Activated naive CD8-positive, alpha-beta T cell treated with anti-CD3 and anti-CD28 coated beads for 36 hours (primary cell): ENCODE results near the gene CFAP99. TPM values are rescaled to one million over a fixed set of nuclear protein-coding genes. Genes with fewer than 3 reads are reported as not detected.
A peak's percentile ranks its signal among the peaks of the same experiment; 100 is the strongest.
"Not testable (repeated sequence)": the region's sequence is repeated elsewhere in the genome, so short reads cannot be mapped to it uniquely, and the experiment has no call there.

Experiments
- DNase-seq: peaks from one replicate; pipeline ENCODE4 v3.0.0; 2021
- H3K27ac Mint-ChIP-seq: one replicate; pipeline ENCODE4 v1.8.0; 2022; ENCODE audit warnings: mild to moderate bottlenecking, moderate library complexity, mixed read lengths
- H3K27me3 Mint-ChIP-seq: one replicate; pipeline ENCODE4 v1.8.0; 2022; ENCODE audit warnings: mild to moderate bottlenecking, mixed read lengths
- H3K36me3 Mint-ChIP-seq: one replicate; pipeline ENCODE4 v1.8.0; 2021; ENCODE audit warnings: mild to moderate bottlenecking, mixed read lengths
- H3K4me1 Mint-ChIP-seq: one replicate; pipeline ENCODE4 v1.8.0; 2021; ENCODE audit warnings: mixed read lengths
- H3K4me3 Mint-ChIP-seq: one replicate; pipeline ENCODE4 v1.8.0; 2022; ENCODE audit warnings: mild to moderate bottlenecking, moderate library complexity, mixed read lengths
- H3K9me3 Mint-ChIP-seq: one replicate; pipeline ENCODE4 v1.8.0; 2022; ENCODE audit warnings: mixed read lengths
- total RNA-seq, 2 experiments: library from RNA; stranded (reverse); gene quantifications; one replicate each; pipeline ENCODE4 v1.2.3, GENCODE V29; 2021

CFAP99 gene
- total RNA-seq, 2 experiments from 2014 or later = not detected

DNA sequence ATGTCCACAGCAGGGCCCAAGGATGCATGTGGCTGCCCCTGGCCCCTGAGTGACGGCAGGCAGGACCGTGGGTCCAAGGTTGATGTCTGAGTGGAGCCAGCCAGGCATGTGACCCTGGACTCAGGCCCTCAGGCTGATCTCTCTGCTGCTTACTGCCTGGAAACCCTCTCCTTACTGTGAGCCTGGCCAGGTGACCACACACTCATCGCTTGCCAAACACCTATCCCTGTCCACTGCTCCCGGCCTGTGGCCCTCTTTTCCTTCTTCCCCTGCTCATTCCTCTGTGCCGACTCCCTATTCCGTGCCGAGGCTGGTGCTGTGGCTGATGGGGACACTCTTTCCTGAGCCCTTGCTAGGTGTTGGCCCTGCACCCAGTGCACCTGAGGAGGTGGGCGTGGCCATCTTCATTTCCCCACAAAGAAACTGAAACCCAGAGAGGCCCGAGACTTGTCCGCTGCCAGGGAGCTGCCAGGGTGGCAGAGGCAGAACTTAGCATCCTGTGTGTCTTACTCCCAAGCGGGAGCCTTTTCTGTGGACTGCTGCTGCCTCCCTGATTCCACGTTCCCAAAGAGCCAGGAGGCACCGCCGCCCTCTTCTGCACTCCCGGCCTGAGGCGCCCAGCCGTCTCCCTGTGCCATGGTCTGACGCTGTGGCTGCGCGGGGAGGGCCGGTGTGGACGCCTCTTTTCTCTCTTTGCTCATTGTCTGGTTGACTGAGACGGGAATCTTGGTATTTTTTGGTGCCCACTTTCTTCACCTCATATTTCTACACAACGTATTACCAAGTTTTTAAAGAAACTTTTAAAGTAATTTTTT, 38.9 kb downstream of the CFAP99 start:
- no peak overlapping the region for H3K27ac Mint-ChIP-seq
- H3K27me3 Mint-ChIP-seq = peaks cover 8% of the 10 kb centered on the region
- no peaks in the 10 kb centered on the region for H3K36me3 Mint-ChIP-seq
- H3K4me3 Mint-ChIP-seq = no peak overlapping the region
- DNase-seq = no peak
- peaks cover 2% of the 10 kb centered on the region for H3K4me1 Mint-ChIP-seq
- H3K9me3 Mint-ChIP-seq = no peaks in the 10 kb centered on the region

DNA sequence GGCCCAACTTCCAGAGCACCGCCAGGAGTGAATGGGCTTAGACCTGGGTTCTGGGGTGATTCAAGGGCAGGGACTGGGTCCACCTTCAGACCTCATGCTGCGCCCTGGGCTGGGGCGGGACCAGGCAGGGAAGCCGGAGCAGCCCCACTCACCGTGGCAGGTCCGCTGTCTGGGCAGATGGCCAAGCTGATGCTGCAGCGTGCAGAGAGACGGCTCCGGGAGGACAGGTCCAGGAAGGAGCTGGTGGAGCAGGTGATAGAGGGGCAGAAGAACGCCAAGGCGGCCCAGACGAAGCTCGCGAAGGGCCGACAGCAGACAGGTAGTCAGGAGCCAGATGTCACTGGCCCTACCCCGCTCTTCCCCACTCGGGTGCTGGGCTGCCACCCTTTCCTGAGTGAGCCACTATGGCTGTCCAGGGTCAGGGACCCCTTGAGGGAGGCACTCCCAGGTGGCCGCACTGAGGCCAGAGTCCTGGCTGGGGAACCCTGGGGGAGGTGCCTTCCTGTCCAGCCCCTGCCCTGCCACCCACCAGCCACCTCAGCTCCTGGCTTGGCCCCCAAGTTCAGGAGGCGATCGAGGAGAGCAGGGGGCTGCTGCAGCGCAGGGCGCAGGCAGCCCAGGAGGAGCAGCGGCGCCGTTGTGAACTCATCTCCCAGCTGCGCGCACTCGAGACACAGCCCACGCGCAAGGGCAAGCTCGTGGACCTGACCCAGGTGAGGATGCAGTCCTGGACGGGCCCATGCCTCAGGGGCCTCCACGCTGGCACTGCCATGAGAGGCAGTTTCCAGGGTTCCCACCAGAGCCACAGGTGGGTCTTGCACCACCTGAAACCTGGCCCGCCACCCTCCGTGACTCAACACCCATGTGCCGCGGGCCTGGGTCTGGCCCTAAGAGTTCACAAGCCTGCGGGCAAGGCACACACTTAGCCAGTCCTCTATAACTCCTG, 40.1 kb downstream of the CFAP99 start:
- H3K36me3 Mint-ChIP-seq = no peaks in the 10 kb centered on the region
- H3K27me3 Mint-ChIP-seq = peaks cover 8% of the 10 kb centered on the region
- no peak overlapping the region for H3K27ac Mint-ChIP-seq
- H3K4me1 Mint-ChIP-seq = peaks cover 5% of the 10 kb centered on the region
- no peaks in the 10 kb centered on the region for H3K9me3 Mint-ChIP-seq
- H3K4me3 Mint-ChIP-seq = no peak overlapping the region
- no peak for DNase-seq

DNA sequence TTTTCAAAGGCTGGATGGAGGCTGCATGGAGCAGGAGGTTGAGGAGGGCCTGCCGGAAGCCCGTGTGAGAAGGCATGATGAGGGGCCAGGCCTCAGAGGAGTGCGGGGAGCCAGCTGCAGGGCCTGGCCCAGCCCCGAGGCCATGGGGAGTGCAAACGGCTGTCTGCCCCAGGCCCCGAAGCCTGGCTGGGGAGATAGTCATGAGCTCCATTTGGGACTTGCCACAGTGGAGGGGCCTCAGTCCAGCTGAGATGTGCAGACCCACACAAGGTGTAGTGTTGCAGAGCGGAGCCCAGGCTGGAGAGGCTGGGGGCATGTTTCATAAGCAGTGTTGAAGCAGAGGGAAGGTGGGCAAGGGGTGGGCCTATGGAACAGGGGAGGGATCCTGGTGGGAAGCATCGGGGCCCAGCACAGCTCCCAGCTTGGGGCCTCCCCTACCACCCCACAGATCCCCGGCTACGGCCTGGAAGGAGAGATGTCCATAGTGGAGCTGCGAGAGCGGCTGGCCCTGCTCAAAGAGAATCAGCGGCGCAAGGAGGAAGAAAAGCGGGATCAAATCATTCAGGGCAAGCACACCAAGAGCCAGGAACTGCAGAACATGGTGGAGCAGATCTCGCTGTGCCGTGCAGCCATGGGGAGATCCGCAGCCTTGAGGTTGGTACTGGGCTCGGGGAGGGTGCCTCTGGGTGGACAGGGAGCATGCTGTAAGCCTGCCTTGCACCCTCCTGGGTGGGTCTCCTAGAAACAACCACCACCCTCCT, 41.0 kb downstream of the CFAP99 start:
- H3K36me3 Mint-ChIP-seq = no peaks in the 10 kb centered on the region
- DNase-seq = no peak

DNA sequence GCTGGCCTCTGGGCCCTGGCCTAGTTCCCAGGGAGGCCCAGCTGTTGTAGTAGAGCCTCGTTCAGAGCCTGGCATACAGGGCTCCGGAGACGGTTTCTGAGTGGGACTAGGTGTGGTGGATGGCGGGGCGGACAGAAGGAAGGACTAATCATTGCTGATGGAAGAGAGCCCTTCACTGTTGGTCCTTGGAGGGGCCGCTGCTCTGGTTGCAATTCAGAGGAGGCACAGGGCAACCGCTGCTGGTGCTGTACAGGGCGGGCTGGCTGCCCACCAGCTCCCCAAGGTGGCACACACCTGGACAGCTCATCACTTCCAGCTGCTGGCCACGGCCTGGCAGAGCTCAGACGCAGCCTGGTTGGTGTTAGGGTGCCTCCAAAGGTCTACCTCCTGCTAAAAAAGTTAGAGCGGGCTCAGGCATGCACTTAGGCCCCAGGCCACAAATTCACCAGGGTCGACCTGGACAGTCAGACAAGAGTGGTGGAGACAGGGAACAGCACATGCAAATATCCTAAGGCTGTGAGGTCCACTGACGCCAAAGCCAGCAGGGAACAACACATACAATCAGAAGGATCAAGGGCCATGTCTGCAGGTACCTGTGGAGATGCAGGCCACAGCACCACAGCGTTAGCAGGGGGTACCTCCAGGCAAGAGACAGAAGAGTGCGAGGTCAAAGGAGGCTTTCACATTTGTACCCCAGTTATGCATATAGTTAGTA, 42.6 kb downstream of the CFAP99 start:
- H3K27ac Mint-ChIP-seq = no peak overlapping the region

More for the DNA sequence above, 41.0 kb downstream of the CFAP99 start:
- Mint-ChIP-seq H3K4me1 (peaks cover 5% of the 10 kb centered on the region), H3K4me3 (no peak overlapping the region), H3K9me3 (no peaks in the 10 kb centered on the region), H3K27me3 (peaks cover 8% of the 10 kb centered on the region), H3K27ac (no peak overlapping the region)

DNA sequence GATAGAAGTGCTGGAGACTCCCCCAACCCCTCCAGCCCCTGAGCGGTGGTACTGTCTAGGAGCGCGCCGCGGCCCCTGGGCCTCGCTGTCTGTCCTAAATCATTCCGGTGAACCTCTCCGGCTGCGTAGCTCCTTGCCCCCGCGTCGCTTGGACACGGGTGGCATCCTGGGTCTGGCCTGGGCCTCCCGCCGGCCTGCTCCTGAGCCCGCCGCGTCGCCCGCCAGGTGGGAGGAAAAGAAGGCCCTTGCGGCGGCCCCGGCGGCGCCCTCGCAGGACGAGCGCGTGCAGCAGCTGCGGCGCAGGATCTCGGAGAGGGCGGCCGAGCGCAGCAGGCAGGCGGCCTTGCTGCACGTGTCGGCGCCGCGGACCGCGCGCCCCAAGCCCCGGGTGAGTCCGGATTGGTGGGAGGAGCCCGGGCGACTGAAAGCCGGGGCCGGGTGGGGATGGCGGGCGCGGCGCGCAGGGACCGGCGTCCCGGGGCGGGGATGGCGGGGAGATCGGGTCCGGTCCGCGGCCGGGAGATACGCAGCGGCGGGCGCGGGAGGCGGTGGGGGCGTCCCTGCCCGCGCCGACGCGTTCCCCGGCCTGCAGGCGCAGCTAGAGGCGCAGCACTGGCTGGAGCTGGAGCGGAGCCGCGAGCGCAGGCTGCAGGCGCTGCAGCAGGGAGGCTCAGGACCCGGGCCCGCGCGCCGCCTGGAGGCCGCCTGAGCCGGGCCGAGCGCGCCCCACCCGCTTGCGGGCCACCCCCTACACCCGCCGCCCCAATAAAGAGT, 43.6 kb downstream of the CFAP99 start:
- Mint-ChIP-seq H3K4me3 (peak overlapping the region; percentile 71), H3K9me3 (no peaks in the 10 kb centered on the region), H3K4me1 (peaks cover 5% of the 10 kb centered on the region), H3K27me3 (peaks cover 8% of the 10 kb centered on the region), H3K27ac (peak overlapping the region; percentile 49), H3K36me3 (peaks cover 3% of the 10 kb centered on the region)
- peak; percentile 80 for DNase-seq

More for the DNA sequence above, 42.6 kb downstream of the CFAP99 start:
- DNase-seq = no peak
- H3K4me3 Mint-ChIP-seq = peak overlapping the region; percentile 71
- H3K9me3 Mint-ChIP-seq = no peaks in the 10 kb centered on the region
- H3K27me3 Mint-ChIP-seq = peaks cover 8% of the 10 kb centered on the region
- no peaks in the 10 kb centered on the region for H3K36me3 Mint-ChIP-seq
- peaks cover 5% of the 10 kb centered on the region for H3K4me1 Mint-ChIP-seq

DNA sequence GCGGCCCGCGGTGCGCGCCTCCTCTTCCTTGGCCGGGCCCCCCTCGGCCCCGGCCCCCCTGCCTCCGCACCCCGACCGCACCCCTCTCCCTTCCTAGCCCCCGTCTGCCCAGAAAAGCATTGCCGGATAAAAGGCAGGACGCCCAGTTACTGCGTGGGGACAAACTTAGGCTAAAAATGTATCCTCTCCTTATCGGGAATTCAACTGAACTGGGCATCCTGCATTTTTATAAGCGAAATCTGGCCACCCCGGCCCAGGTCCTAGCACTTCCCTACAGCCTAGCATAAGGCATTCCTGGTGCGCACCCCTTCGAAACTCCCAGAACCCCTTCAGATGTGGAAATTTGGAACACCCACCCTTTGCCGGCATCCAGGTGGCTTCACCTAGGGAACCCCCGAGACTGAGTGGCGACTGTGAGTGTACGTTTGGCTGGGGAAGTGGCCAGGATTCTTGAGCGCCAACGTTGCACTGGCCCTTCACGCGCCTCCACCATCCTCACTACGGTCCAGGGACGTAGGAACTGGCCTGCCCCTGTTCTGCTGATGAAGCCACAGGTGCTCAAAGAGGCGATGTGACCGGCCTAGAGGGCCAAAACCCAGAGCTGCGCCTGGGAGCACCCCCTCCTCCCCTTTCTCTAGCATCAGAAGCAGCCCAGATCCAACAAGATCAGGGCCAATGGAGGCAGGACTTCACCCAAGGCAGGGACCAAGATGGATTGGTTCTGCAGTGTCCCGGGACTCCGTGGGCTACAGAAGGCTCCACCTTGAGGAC, 44.4 kb downstream of the CFAP99 start:
- peaks cover 5% of the 10 kb centered on the region for H3K36me3 Mint-ChIP-seq
- H3K9me3 Mint-ChIP-seq = no peaks in the 10 kb centered on the region
- H3K27ac Mint-ChIP-seq = no peak overlapping the region
- H3K4me1 Mint-ChIP-seq = peaks cover 10% of the 10 kb centered on the region
- no peak for DNase-seq
- peaks cover 8% of the 10 kb centered on the region for H3K27me3 Mint-ChIP-seq
- peak overlapping the region; percentile 69 for H3K4me3 Mint-ChIP-seq

DNA sequence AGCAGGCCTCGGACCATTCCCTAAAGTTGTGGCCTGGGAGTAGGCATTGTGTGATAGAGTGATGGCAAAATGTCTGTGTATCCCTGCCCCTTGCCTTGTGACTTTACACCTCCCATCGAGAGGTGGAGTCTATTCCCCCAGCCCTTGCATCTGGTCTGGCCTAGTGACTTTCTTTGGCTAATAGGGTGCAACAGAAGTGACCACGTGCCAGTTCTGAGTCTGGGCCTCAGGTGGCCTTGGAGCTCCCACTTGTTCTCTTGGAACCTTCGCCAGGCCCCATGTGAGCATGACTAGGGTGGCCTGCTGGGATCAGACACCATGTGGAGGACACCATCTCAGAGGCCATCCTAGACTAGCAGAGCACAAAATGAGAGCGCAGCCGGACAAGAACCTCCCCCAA, 46.3 kb downstream of the CFAP99 start:
- H3K9me3 Mint-ChIP-seq = no peaks in the 10 kb centered on the region
- no peak overlapping the region for H3K27ac Mint-ChIP-seq
- H3K4me3 Mint-ChIP-seq = no peak overlapping the region
- peaks cover 13% of the 10 kb centered on the region for H3K36me3 Mint-ChIP-seq
- H3K27me3 Mint-ChIP-seq = peaks cover 10% of the 10 kb centered on the region
- H3K4me1 Mint-ChIP-seq = peaks cover 13% of the 10 kb centered on the region
- no peak for DNase-seq

DNA sequence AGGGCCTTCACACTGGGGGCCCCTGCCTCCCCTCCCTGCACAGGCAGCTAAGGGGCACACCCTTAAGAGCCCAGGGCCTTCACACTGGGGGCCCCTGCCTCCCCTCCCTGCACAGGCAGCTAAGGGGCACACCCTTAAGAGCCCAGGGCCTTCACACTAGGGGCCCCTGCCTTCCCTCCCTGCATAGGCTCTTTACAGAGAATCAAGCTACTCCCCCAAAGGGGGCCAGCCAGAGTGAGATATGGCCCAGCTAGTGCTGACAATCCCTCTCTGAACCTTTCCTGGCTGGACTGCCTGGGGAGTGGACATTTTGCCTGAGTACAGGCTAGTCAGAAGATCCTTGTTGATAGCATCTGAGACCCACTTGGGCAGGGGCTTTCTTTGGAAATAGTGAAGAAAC, 46.8 kb downstream of the CFAP99 start:
- H3K36me3 Mint-ChIP-seq = peaks cover 18% of the 10 kb centered on the region
- peaks cover 16% of the 10 kb centered on the region for H3K4me1 Mint-ChIP-seq
- not testable (repeated sequence) for DNase-seq, H3K27ac Mint-ChIP-seq, H3K9me3 Mint-ChIP-seq, H3K4me3 Mint-ChIP-seq
- H3K27me3 Mint-ChIP-seq = peaks cover 10% of the 10 kb centered on the region

DNA sequence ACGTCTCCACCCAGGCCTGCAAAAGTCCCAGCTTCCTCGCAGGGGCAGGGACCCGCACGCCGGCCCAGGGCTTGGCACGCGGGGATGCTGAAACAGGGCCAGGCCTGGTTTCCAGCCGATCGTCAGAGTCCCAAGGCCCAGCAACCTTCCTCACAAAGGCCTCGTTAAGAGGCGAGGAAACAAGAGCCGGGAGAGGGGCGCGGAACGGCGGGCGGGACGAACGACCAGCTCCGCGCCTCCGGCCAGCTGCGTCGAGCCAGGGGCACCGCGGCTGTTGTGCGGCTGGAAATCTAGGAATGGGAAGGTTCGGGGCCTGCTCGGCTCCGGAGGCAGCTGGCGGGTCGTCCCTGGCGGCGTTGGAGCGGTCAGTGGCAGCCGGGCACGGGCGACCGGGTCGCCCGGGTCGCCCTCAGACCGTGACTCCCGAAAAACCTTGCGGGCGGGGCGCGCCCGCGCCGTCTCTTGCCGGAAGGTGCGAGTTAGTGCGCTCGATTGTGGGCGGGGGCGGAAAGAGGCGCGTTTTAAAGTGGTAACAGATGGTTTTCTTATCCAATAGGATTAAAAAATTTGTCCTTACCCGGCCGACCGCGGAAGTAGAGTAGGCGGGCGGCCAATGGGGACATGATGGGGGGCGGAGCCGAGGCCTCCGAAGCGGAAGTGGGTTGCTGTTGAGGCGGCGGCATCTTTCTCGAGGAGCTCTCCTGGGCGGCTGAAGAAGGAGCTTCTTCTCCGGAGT, 49.9 kb downstream of the CFAP99 start, which contains the start of gene RNF4:
Gene RNF4 (plus strand): TSS at position 651 of the 736 bp plus-strand sequence. CDS start 21,388 bp downstream, outside the sequence.
- peaks cover 34% of the 10 kb centered on the region for H3K4me1 Mint-ChIP-seq
- no peaks in the 10 kb centered on the region for H3K9me3 Mint-ChIP-seq
- peaks cover 2% of the 10 kb centered on the region for H3K27me3 Mint-ChIP-seq
- H3K27ac Mint-ChIP-seq = peak within 1 kb of the TSS; percentile 99
- DNase-seq = peak; percentile 95
- H3K4me3 Mint-ChIP-seq = peak within 1 kb of the TSS; percentile 98
- H3K36me3 Mint-ChIP-seq = peaks cover 45% of the 10 kb centered on the region

DNA sequence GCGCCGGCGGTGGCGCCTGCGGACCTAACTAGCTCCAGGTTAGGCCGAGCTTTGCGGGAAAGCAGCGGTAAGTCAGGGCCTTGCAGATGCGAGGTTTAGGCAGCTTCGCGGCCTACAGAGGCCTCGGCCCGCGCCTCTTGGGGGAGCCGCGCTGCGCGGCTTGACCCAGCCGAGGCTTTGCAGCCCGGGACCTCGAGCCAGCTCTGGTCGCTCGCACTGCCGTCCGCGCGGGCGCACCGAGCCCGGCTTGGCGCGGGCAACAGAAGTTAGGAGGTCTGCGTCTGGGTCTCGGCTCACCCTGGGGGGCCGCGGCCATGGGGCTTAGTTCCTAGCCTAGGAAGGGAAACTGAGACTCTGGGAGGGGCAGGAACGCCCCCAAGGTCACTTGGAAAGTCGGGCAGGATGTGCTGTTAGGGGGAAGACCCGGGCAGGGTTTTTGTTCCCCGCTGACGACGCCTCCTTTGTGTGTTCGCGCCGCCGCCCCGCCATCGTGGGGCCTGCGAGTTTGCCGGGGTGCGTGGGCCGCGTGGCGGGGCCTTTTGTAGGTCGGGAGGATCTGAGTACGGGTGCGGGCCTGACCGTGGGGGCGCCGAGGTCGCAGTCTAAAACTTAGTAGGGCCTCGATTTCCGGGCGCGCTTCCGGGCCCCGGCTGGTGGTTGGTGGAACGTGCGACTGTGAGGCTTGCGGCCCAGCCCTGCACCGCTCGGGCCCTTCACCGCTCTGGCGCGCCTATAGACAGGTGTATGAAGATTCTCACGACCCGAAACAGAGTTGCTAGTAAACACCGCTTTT, 50.6 kb downstream of the CFAP99 start:
- peaks cover 37% of the 10 kb centered on the region for H3K4me1 Mint-ChIP-seq
- peaks cover 50% of the 10 kb centered on the region for H3K36me3 Mint-ChIP-seq
- peaks cover 2% of the 10 kb centered on the region for H3K27me3 Mint-ChIP-seq
- H3K4me3 Mint-ChIP-seq = peak overlapping the region; percentile 98
- DNase-seq = peak; percentile 83
- H3K9me3 Mint-ChIP-seq = no peaks in the 10 kb centered on the region
- peak overlapping the region; percentile 99 for H3K27ac Mint-ChIP-seq

DNA sequence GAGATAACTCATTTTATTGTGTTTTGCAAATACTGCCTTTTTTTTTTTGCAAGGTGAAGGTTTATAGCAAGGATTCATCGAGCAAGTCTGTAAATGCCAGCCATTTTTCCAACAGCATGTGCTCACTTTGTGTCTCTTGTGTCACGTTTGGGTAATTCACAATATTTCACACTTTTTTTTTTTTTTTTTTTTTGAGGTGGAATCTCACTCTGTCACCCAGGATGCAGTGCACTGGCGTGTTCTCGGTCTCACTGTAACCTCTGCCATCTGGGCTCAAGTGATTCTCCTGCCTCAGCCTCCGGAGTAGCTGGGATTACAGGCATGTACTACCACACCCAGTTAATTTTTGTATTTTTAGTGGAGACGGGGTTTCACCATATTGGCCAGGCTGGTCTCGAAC, 52.0 kb downstream of the CFAP99 start:
- peak overlapping the region; percentile 99 for H3K27ac Mint-ChIP-seq
- H3K36me3 Mint-ChIP-seq = peaks cover 58% of the 10 kb centered on the region
- DNase-seq = no peak
- H3K9me3 Mint-ChIP-seq = no peaks in the 10 kb centered on the region
- H3K27me3 Mint-ChIP-seq = peaks cover 2% of the 10 kb centered on the region
- peak overlapping the region; percentile 98 for H3K4me3 Mint-ChIP-seq
- H3K4me1 Mint-ChIP-seq = peaks cover 46% of the 10 kb centered on the region

DNA sequence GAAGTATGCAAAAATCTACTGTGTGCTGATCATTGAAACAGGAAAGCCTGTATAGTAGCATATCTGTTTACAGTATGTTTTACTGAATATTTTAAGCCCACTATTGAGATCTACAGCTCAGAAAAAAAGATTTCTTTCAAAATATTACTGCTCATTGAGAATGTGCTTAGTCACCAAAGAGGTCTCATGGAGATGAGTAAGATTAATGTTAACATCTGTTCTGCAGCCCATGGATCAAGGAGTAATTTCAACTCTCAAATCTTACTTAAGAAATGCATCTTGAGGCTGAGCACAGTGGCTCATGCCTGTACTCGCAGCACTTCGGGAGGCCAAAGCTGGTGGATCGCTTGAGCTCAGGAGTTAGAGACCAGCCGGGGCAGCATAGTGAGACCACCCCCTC, 53.4 kb downstream of the CFAP99 start:
- Mint-ChIP-seq H3K36me3 (peaks cover 67% of the 10 kb centered on the region), H3K9me3 (no peaks in the 10 kb centered on the region), H3K27me3 (peaks cover 2% of the 10 kb centered on the region), H3K4me3 (no peak overlapping the region), H3K4me1 (peaks cover 54% of the 10 kb centered on the region), H3K27ac (peak overlapping the region; percentile 69)
- no peak for DNase-seq
